ENCODE measurements around the gene ADAMTS14.

- TF ChIP-seq YY1 (IDR thresholded peaks at IDR 0.05; ENCODE audit: low read depth) (no peak), CREB1 (IDR thresholded peaks at IDR 0.05; ENCODE audit: low read depth) (no peak), CEBPB (IDR thresholded peaks at IDR 0.05) (no peak), EP300 (IDR thresholded peaks at IDR 0.05; ENCODE audit: borderline replicate concordance) (no peak), EGR1 (IDR thresholded peaks at IDR 0.05) (no peak), ZBTB7A (IDR thresholded peaks at IDR 0.05; ENCODE audit: low read depth) (no peak), TAF1 (IDR thresholded peaks at IDR 0.05; ENCODE audit: low read depth) (no peak), TCF12 (IDR thresholded peaks at IDR 0.05; ENCODE audit: low read depth) (no peak), TEAD4 (IDR thresholded peaks at IDR 0.05) (no peak), RAD21 (IDR thresholded peaks at IDR 0.05; ENCODE audit: low read depth) (no peak), FOXM1 (IDR thresholded peaks at IDR 0.05; ENCODE audit: borderline replicate concordance, low read depth) (no peak), NFIC (IDR thresholded peaks at IDR 0.05) (no peak)
- TF ChIP-seq, protein P1, sequence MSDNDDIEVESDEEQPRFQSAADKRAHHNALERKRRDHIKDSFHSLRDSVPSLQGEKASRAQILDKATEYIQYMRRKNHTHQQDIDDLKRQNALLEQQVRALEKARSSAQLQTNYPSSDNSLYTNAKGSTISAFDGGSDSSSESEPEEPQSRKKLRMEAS (IDR thresholded peaks at IDR 0.05) = no peak
- TF ChIP-seq, protein P2, sequence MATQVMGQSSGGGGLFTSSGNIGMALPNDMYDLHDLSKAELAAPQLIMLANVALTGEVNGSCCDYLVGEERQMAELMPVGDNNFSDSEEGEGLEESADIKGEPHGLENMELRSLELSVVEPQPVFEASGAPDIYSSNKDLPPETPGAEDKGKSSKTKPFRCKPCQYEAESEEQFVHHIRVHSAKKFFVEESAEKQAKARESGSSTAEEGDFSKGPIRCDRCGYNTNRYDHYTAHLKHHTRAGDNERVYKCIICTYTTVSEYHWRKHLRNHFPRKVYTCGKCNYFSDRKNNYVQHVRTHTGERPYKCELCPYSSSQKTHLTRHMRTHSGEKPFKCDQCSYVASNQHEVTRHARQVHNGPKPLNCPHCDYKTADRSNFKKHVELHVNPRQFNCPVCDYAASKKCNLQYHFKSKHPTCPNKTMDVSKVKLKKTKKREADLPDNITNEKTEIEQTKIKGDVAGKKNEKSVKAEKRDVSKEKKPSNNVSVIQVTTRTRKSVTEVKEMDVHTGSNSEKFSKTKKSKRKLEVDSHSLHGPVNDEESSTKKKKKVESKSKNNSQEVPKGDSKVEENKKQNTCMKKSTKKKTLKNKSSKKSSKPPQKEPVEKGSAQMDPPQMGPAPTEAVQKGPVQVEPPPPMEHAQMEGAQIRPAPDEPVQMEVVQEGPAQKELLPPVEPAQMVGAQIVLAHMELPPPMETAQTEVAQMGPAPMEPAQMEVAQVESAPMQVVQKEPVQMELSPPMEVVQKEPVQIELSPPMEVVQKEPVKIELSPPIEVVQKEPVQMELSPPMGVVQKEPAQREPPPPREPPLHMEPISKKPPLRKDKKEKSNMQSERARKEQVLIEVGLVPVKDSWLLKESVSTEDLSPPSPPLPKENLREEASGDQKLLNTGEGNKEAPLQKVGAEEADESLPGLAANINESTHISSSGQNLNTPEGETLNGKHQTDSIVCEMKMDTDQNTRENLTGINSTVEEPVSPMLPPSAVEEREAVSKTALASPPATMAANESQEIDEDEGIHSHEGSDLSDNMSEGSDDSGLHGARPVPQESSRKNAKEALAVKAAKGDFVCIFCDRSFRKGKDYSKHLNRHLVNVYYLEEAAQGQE (IDR thresholded peaks at IDR 0.05; ENCODE audit: low read depth) = no peak
These were observed 22.8 kb upstream of the ADAMTS14 start for GRCh38 chr10:70649526-70649925.

All from Ishikawa (cell line).